Kidney glomerular epithelial cell (primary cell): ENCODE data around the gene NFIB.

ENCODE experiments used
- DNase-seq: peaks from one replicate; lab custom pipeline; 2025; lab: John Stamatoyannopoulos, UW

The NFIB gene

DNA sequence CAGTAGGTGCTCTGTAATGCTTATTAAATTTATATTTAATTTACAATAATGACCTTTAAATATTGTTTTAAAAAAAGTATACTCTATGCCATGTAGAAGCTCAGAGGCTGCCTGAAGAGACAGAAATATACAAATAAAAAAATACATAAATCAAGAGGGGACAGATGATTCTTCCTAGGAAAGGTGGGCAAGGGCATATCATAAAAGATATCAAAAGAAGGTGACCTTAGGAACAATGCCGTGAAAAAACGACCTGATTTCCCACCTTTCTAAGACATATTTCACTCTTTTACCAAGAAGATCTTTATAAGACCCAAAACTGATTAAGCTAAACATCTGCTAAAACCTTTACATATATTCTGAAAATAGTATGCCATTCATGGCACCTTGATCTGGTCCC lies 128.9 kb downstream of the NFIB start:
- DNase-seq = no peak

DNA sequence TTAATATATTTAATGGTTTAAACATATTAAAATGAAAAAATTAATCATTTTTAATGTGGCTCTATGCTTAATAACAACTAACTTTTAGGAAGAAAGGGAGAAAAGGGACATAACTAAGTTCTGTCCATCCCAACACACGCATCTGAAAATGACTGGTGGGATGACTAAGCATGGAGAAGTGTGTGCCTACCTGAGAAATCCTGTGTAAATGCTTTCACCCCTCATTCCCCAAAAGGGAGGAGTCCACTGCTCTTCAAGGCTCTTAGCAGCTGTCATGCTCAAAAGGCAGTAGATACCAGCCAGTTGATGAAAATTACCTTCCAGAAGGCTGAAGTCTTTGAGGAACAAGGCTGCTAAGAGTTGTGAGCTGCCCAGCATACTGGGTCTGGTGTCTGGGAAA lies 130.9 kb downstream of the NFIB start:
- DNase-seq = no peak

DNA sequence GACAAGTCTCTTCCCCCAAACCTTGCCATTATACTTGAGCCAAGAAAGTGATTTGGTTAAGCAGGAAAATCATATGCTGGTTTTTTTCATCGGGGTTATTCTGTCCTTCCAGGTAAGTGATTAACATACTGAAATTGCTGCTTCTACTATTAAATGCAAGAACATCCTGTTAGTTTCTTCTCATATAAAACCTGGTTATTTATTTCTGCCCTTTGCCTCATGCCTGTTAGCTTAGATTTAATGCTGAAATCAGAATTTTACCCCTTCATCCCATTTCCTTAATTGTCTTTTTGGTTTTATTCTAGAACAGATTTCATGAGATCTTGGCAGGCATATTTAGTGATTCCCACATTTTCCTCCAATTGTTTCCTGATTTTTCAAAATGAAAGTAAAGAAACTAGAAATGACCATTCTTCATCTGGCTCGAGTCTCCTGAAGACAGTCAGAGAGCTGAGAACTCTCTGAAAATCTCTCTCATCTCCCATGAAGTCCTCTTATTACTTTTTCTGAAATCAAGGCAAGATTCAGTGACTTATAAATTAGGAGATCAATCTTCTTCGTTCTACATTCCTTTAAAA lies 132.9 kb downstream of the NFIB start:
- DNase-seq = no peak

DNA sequence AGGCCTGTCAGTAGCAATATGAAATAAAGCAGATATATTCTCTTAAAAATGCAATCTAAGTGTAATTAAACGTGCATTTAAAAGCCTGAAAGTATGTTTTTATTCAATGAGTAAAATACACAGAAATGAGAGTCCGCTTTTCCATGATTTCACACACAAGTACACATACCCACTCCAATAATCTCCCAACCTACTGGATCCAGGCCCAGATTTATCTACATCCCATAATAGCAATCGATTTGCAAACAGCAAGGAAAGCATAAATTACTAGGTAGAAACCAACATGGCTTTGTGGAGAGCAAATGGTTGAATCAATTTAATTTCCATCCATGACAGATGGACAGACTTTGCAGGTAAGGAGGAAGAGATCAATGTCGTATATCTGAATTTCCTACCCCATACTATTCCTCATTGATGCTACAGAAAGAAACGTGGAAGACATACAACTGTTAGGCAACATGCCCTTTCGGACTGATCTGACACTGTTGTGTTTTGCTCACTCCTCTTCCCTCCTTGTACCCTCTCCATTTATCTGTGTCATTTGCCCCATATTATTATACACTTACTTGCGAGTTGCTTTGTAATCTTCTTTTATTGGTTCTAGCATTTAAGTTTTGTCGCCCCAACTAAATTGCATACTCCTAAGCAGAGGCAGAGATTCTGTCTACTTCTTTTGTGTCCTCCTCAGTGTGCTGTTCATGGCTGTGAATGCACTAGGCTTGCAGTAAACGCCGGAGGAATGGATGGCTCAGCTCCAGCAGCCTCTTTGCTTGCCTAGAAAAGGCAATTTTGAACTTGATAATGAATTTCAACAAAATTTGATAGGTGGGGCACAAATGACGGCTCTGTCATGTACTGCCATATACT lies 133.6 kb downstream of the NFIB start:
- DNase-seq = no peak

DNA sequence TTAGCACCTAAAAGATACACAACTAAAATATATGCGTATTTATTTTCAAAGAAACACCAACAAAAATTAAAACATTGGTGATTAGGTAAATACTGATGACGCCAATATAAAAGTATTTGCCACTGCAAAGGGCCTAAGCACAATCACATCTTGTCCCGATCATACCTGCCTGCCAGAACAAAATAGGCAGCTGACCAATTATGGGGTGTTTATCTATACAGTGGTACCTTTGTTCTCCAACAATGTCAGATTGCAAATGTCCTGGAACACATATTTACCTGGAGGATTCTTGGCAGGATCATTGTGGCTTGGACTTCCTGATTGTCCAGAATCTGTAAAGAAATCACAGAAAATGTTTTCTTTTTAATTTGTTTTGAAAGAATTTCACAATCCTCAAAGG lies 134.5 kb downstream of the NFIB start:
- DNase-seq = no peak

GRCh38 chr9:14175778-14176177 lies 138.2 kb downstream of the NFIB start:
- no peak for DNase-seq

DNA sequence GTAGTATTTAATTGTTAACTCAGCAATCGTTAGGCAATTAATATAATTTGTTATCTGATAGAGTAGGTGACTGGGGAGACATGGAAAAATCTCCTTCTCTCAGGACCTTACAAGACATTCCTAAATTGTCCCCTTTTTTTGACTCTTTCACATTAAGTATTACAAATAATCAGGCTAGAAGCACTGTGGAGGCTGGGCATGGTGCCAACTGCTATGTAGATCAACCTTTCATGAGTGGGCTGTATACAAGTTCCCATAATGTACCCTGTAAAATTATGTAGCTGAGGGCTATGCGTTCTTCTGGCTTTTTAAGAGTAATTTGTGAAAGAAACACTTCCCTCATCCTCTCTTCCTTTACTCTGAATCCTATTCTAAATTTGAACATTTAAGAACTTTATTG lies 140.2 kb downstream of the NFIB start:
- DNase-seq = no peak

GRCh38 chr9:14170973-14171596 lies 142.9 kb downstream of the NFIB start:
- DNase-seq = no peak

DNA sequence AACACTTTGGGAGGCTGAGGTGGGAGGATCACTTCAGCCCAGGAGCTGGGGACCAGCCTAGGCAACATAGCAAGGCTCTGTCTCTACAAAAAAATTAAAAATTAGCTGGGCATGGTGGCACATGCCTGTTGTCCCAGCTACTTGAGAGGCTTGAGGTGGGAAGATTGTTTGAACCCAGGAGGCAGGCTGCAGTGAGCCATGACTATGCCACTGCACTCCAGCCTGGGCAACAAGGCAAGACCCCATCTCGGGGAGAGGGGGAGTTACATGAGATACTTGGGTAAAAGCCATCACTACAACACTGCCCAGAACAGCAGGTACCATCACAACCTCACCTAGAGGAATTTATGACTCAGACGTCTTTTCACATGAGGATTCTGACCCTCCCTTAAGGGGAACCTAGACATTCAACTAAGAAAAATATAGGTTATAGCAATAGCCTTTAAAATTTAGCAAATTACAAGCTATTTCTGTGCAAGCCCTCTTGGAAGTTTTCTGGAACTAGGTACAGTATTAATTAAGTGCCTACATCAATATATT lies 143.5 kb downstream of the NFIB start:
- no peak for DNase-seq

- no peak for DNase-seq
Observed at GRCh38 chr9:14168381-14168780, 145.6 kb downstream of the NFIB start.

GRCh38 chr9:14165376-14166035 lies 148.4 kb downstream of the NFIB start:
- no peak for DNase-seq

DNA sequence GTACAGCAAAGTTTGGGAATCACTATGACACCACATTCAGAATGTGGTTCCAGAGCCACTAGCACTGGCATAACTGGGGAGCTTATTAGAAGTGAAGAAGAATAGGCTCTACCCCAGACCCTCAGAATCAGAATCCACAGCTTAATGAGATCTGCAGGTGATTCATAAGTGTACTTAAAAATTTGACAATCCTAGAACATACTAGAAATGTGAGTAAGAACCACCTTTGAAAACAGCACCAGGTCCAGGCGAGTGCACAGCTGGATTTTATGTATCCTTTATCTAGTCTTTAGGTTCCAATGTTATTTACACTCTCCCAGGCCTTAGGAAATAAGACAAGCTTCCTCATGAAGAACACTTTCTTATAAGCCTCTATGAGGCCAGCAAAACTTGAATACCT lies 149.0 kb downstream of the NFIB start:
- no peak for DNase-seq

DNA sequence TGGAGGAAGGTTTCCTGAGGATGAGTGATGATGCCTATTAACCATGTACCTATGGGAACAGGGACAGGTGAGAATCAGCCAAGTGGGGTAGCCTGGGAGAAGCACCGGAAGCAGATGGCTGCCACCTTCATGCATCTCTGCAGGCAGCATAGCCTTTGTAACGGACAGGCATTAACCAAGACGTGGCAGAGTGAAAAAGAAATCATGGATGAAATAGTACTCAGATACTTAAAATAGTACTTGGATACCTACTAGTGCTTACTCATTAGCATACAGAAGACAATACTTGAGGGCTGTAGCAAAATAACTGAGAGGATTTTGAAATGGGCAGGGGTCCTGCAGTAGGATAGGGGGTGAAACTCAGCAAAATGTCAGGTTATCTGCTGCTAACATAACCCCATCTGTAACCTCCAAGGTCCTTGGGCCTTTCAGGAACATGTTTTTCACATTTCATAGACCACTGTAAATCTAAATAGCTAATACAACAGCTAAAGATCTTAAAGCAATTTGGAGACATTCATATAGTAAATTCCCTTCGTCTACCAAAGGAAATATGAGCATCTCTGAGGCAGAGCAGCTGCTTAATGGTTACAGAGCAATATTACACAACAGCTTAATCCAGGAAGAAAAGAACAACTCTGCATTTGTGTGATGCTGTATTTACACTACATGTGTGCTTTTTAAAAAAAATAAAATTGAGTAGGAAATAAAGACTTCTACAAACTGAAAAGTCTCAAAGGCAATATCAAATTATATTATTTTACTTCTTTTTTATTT lies 154.3 kb downstream of the NFIB start:
- DNase-seq = no peak

GRCh38 chr9:14158916-14159315 lies 155.0 kb downstream of the NFIB start:
- no peak for DNase-seq

- DNase-seq = no peak
Observed at GRCh38 chr9:14158136-14158813, 155.7 kb downstream of the NFIB start.

- no peak for DNase-seq
Observed at GRCh38 chr9:14157191-14157590, 156.8 kb downstream of the NFIB start.

DNA sequence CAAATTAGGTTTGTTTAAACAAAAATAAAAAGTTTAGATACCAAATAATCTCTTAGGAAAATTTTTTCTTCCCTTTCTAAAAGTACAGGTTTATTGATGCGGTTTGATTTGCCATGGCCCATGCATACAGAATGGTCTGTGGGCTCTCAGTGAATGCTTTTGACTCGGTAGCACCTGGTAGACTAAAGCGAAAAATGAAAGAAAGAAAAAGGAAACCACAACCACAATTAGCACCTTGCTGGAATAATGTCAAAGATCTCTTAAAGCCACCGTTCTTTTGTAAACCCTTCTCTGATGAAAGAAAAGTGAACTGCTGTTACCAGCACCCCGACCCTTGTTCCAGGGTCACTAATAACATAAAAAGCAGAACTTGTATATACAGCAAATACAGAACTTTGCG lies 157.9 kb downstream of the NFIB start:
- DNase-seq = no peak

GRCh38 chr9:14155237-14155636 lies 158.7 kb downstream of the NFIB start:
- DNase-seq = no peak

- no peak for DNase-seq
Observed at GRCh38 chr9:14153310-14153720, 160.6 kb downstream of the NFIB start.

- DNase-seq = no peak
Observed at GRCh38 chr9:14151451-14151850, 162.5 kb downstream of the NFIB start.

DNA sequence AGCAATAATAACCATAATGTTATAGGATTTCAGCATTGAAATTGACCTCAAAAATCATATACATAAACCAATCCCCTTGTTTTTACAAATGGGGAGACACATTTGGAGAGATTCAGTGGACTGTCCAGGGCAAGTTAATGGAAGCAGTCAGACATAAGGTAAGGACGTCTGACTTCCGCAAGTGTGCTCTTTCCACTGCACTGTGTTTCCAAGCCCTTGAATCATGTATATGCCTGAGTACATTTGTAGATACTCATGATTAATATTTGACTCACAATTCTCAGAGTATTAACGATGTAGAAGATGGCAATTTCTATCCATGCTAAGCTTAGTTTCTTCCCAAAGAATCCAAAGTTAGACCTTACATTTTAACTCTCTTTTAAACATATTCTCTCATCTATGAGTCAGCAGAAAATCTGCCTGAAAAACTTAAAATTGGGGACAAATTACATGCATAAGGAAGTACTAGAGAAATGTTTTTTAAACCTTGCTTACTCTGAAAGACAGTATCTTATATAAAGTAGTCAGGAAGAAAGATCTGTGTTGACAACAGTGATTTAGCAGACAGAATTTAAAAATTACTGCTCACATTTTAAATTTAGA lies 165.3 kb downstream of the NFIB start:
- no peak for DNase-seq
